Colonic mucosa (tissue), 4 donors: ENCODE data around the gene FAM8A1. TPM values are rescaled to one million over a fixed set of nuclear protein-coding genes. Genes with fewer than 3 reads are reported as not detected.

Experiments used
- DNase-seq: peaks from one replicate; pipeline ENCODE4 v3.0.0-alpha.2; 2020
- H3K27ac ChIP-seq: fragments of 200-600 bp; one replicate; pipeline ENCODE4 v1.8.0; 2021
- H3K27me3 ChIP-seq: fragments of 200-600 bp; one replicate; pipeline ENCODE4 v1.8.0; 2021
- H3K36me3 ChIP-seq: fragments of 200-600 bp; one replicate; pipeline ENCODE4 v1.8.0; 2021
- H3K4me1 ChIP-seq: fragments of 200-600 bp; one replicate; pipeline ENCODE4 v1.8.0; 2021; ENCODE audit warnings: mild to moderate bottlenecking
- H3K4me3 ChIP-seq: fragments of 200-600 bp; one replicate; pipeline ENCODE4 v1.8.0; 2021
- H3K9ac ChIP-seq, 2 donors: one replicate each; pipeline ENCODE4 v1.7.0; 2013; ENCODE audit warnings: control low read depth in 2 of 2, low read depth in 2 of 2, low read length in 2 of 2
- H3K9me3 ChIP-seq: fragments of 200-600 bp; one replicate; pipeline ENCODE4 v1.8.0; 2021
- CTCF ChIP-seq: fragments of 200-600 bp; IDR thresholded peaks from one replicate; pipeline ENCODE4 v1.8.0; 2022; ENCODE audit warnings: antibody characterized with exemption, mild to moderate bottlenecking
- intact Hi-C: fragments of 100-400 bp; cut with DNase I; formaldehyde crosslinking; loops from one replicate; pipeline ENCODE4 v1.14.1; 2022
- total RNA-seq, 2 donors: library from RNA; stranded (reverse); fragmentation: NEBNext Ultra II Directional in 1 of 2; extraction: Animal tissue kit (Norgen Biotek cat#: 25700) in 1 of 2; gene quantifications; one replicate each; pipeline ENCODE4 v1.2.1, GENCODE V29; 2021
- donor health status: healthy.
- donor health status: DM: no; HTN: no; CAD: no.
- donor health status: DM: no; HTN: no; CAD: no.

Gene FAM8A1
- total RNA-seq, 2 donors from 2014 or later: 23.6 to 47.9 TPM

GRCh38 chr6:17621003-17621402, 20.9 kb downstream of the FAM8A1 start:
- intact Hi-C loops: no loop called here
- Histone ChIP-seq H3K4me3 (no peak overlapping the region), H3K27ac (no peak overlapping the region), H3K4me1 (no peaks in the 10 kb centered on the region), H3K9me3 (no peaks in the 10 kb centered on the region), H3K36me3 (peaks cover 13% of the 10 kb centered on the region), H3K27me3 (no peaks in the 10 kb centered on the region), H3K9ac (no peak overlapping the region)
- TF ChIP-seq CTCF: no peak
- DNase-seq: no peak

- intact Hi-C loops: no loop called here
- no peak for DNase-seq
- H3K36me3 ChIP-seq: peaks cover 20% of the 10 kb centered on the region
Observed at GRCh38 chr6:17622144-17622543, 22.0 kb downstream of the FAM8A1 start.

GRCh38 chr6:17624396-17624795, 24.3 kb downstream of the FAM8A1 start:
- intact Hi-C loops: no loop called here
- TF ChIP-seq CTCF: no peak

More at GRCh38 chr6:17622144-17622543, 22.0 kb downstream of the FAM8A1 start:
- H3K9me3 ChIP-seq: no peaks in the 10 kb centered on the region
- no peaks in the 10 kb centered on the region for H3K4me1 ChIP-seq
- H3K4me3 ChIP-seq: no peak overlapping the region
- no peaks in the 10 kb centered on the region for H3K27me3 ChIP-seq
- no peak overlapping the region for H3K9ac ChIP-seq
- no peak overlapping the region for H3K27ac ChIP-seq
- TF ChIP-seq CTCF: no peak

GRCh38 chr6:17628873-17629272, 28.8 kb downstream of the FAM8A1 start:
- H3K9ac ChIP-seq: no peak overlapping the region
- no peaks in the 10 kb centered on the region for H3K4me1 ChIP-seq
- intact Hi-C loops: no loop called here
- no peak overlapping the region for H3K4me3 ChIP-seq
- H3K9me3 ChIP-seq: no peaks in the 10 kb centered on the region
- TF ChIP-seq CTCF: no peak
- H3K36me3 ChIP-seq: peaks cover 22% of the 10 kb centered on the region
- no peak overlapping the region for H3K27ac ChIP-seq
- no peak for DNase-seq
- H3K27me3 ChIP-seq: no peaks in the 10 kb centered on the region

More at GRCh38 chr6:17624396-17624795, 24.3 kb downstream of the FAM8A1 start:
- H3K4me1 ChIP-seq: no peaks in the 10 kb centered on the region
- no peaks in the 10 kb centered on the region for H3K27me3 ChIP-seq
- H3K36me3 ChIP-seq: peaks cover 22% of the 10 kb centered on the region
- no peak overlapping the region for H3K27ac ChIP-seq
- H3K9me3 ChIP-seq: no peaks in the 10 kb centered on the region
- no peak for DNase-seq
- H3K9ac ChIP-seq: no peak overlapping the region
- H3K4me3 ChIP-seq: no peak overlapping the region

GRCh38 chr6:17629824-17630510, 29.9 kb downstream of the FAM8A1 start:
- no peak overlapping the region for H3K4me3 ChIP-seq
- no peaks in the 10 kb centered on the region for H3K9me3 ChIP-seq
- H3K9ac ChIP-seq: no peak overlapping the region
- no peaks in the 10 kb centered on the region for H3K4me1 ChIP-seq
- peaks cover 19% of the 10 kb centered on the region for H3K36me3 ChIP-seq
- no peaks in the 10 kb centered on the region for H3K27me3 ChIP-seq
- DNase-seq: no peak
- intact Hi-C loops: no loop called here
- peak overlapping the region; percentile 23 for H3K27ac ChIP-seq
- TF ChIP-seq CTCF: no peak
